ENCODE data around the gene AK8. TPM values are rescaled to one million over a fixed set of nuclear protein-coding genes. Genes with fewer than 3 reads are reported as not detected.

The AK8 gene
- total RNA-seq, 6 experiments from 2014 or later: 0.07 to 0.24 (median 0.12) TPM; not detected in 1

DNA sequence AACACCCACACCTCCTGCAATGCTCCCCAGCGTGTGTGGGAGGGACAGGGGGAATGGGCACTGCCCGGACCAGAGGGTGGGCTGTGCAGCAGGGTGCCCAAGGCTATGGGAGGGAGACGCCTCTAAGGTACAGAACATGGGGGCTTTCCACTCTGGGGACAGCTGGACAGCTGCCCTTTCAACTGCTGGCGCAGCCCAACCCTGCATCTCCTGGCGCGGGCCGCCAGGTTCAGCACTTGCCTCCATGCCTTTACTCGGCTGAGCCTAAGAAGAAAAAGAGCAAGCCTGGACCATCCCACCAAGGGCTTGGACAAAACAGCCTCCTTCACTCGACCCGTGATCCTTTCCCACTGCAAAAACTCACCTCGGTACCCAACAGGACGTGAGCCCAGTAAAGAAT lies 15.0 kb downstream of the AK8 start:
- no peaks in the 10 kb centered on the region for H3K4me1 Mint-ChIP-seq (ENCODE audit: low read depth)
- H3K9me3 Mint-ChIP-seq: no peaks in the 10 kb centered on the region
- DNase-seq: no peak
- no peaks in the 10 kb centered on the region for H3K36me3 Mint-ChIP-seq (ENCODE audit: low read depth)
- TF ChIP-seq, protein P1, sequence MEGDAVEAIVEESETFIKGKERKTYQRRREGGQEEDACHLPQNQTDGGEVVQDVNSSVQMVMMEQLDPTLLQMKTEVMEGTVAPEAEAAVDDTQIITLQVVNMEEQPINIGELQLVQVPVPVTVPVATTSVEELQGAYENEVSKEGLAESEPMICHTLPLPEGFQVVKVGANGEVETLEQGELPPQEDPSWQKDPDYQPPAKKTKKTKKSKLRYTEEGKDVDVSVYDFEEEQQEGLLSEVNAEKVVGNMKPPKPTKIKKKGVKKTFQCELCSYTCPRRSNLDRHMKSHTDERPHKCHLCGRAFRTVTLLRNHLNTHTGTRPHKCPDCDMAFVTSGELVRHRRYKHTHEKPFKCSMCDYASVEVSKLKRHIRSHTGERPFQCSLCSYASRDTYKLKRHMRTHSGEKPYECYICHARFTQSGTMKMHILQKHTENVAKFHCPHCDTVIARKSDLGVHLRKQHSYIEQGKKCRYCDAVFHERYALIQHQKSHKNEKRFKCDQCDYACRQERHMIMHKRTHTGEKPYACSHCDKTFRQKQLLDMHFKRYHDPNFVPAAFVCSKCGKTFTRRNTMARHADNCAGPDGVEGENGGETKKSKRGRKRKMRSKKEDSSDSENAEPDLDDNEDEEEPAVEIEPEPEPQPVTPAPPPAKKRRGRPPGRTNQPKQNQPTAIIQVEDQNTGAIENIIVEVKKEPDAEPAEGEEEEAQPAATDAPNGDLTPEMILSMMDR (IDR thresholded peaks at IDR 0.05): no peak
- no peak overlapping the region for H3K27ac Mint-ChIP-seq
- H3K27me3 Mint-ChIP-seq (ENCODE audit: insufficient read depth): peaks cover 64% of the 10 kb centered on the region
- no peak overlapping the region for H3K4me3 Mint-ChIP-seq

DNA sequence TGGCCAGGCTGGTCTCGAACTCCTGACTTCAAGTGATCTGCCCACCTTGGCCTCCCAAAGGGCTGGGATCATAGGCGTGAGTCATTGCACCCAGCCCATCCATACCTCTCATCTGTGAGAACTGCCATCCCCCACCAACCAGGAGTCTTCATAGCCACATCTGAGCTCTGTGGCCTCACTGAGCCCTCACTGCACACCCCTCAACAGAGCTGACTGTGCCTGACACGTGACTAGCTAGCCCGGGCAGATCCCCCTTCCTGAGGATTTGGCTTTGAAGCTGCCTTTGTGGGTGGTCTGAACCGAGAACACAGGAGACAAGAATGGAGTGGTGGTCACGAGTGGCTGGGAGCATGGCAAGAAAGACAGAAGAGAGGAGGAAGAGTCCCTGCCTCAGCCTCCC lies 15.6 kb downstream of the AK8 start:
- DNase-seq: no peak
- no peaks in the 10 kb centered on the region for H3K4me1 Mint-ChIP-seq (ENCODE audit: low read depth)
- no peaks in the 10 kb centered on the region for H3K9me3 Mint-ChIP-seq
- no peak overlapping the region for H3K27ac Mint-ChIP-seq
- no peaks in the 10 kb centered on the region for H3K36me3 Mint-ChIP-seq (ENCODE audit: low read depth)
- TF ChIP-seq, protein P1 (IDR thresholded peaks at IDR 0.05): no peak
- peaks cover 65% of the 10 kb centered on the region for H3K27me3 Mint-ChIP-seq (ENCODE audit: insufficient read depth)
- H3K4me3 Mint-ChIP-seq: no peak overlapping the region

- DNase-seq: no peak
- TF ChIP-seq, protein P1 (IDR thresholded peaks at IDR 0.05): no peak
- Mint-ChIP-seq H3K4me3 (no peak overlapping the region), H3K36me3 (ENCODE audit: low read depth) (no peaks in the 10 kb centered on the region), H3K27ac (no peak overlapping the region), H3K27me3 (ENCODE audit: insufficient read depth) (peaks cover 62% of the 10 kb centered on the region), H3K9me3 (no peaks in the 10 kb centered on the region), H3K4me1 (ENCODE audit: low read depth) (no peaks in the 10 kb centered on the region)
These were observed 16.4 kb downstream of the AK8 start for GRCh38 chr9:132861666-132862065.

- DNase-seq: no peak
- H3K4me3 Mint-ChIP-seq: no peak overlapping the region
These were observed 19.3 kb downstream of the AK8 start for GRCh38 chr9:132858751-132859150.

GRCh38 chr9:132857616-132858342 lies 20.3 kb downstream of the AK8 start:
- no peak overlapping the region for H3K4me3 Mint-ChIP-seq
- no peak for DNase-seq
- no peaks in the 10 kb centered on the region for H3K36me3 Mint-ChIP-seq (ENCODE audit: low read depth)

More at GRCh38 chr9:132858751-132859150, 19.3 kb downstream of the AK8 start:
- no peaks in the 10 kb centered on the region for H3K9me3 Mint-ChIP-seq
- no peak overlapping the region for H3K27ac Mint-ChIP-seq
- H3K27me3 Mint-ChIP-seq (ENCODE audit: insufficient read depth): peaks cover 60% of the 10 kb centered on the region
- TF ChIP-seq, protein P1 (IDR thresholded peaks at IDR 0.05): no peak
- no peaks in the 10 kb centered on the region for H3K36me3 Mint-ChIP-seq (ENCODE audit: low read depth)
- H3K4me1 Mint-ChIP-seq (ENCODE audit: low read depth): no peaks in the 10 kb centered on the region

More at GRCh38 chr9:132857616-132858342, 20.3 kb downstream of the AK8 start:
- Mint-ChIP-seq H3K9me3 (no peaks in the 10 kb centered on the region), H3K27ac (no peak overlapping the region), H3K4me1 (ENCODE audit: low read depth) (no peaks in the 10 kb centered on the region), H3K27me3 (ENCODE audit: insufficient read depth) (peaks cover 54% of the 10 kb centered on the region)
- TF ChIP-seq, protein P1 (IDR thresholded peaks at IDR 0.05): peak; percentile 42; the same call in 1 of the 2 replicates
